ENCODE measurements around the gene ACTR5.

DNA sequence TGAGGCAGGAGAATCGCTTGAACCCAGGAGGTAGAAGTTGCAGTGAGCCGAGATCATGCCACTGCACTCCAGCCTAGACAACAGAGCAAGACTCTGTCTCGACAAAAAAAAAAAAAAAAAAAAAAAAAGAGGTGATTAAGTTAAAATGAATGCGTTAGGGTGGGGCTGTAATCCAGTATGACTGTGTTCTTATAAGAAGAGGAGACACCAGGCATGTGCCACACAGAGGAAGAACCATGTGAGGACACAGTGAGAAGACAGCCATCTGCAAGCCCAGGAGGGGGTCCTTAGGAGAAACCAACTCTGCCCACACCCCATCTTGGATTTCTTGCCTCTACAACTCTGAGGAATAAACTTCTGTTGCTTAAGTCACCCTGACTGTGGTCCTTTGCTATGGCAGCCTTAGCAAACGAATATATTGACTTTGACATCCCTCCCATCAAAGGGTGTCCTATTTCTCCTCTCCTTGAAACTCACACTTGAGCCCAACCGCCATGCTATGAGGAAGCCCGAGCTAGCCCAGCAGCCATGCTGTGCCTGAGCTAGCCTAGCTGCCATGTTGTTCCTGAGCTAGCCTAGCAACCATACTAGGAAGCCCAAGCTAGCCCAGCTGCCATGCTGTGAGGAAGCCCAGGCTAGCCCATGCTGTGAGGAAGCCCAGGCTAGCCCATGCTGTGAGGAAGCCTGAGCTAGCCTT, 41.4 kb downstream of the ACTR5 start:
- TF ChIP-seq, protein P1, sequence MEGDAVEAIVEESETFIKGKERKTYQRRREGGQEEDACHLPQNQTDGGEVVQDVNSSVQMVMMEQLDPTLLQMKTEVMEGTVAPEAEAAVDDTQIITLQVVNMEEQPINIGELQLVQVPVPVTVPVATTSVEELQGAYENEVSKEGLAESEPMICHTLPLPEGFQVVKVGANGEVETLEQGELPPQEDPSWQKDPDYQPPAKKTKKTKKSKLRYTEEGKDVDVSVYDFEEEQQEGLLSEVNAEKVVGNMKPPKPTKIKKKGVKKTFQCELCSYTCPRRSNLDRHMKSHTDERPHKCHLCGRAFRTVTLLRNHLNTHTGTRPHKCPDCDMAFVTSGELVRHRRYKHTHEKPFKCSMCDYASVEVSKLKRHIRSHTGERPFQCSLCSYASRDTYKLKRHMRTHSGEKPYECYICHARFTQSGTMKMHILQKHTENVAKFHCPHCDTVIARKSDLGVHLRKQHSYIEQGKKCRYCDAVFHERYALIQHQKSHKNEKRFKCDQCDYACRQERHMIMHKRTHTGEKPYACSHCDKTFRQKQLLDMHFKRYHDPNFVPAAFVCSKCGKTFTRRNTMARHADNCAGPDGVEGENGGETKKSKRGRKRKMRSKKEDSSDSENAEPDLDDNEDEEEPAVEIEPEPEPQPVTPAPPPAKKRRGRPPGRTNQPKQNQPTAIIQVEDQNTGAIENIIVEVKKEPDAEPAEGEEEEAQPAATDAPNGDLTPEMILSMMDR (IDR thresholded peaks at IDR 0.05; ENCODE audit: low read depth, low read length): no peak
- TF ChIP-seq, protein P2, sequence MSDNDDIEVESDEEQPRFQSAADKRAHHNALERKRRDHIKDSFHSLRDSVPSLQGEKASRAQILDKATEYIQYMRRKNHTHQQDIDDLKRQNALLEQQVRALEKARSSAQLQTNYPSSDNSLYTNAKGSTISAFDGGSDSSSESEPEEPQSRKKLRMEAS (IDR thresholded peaks at IDR 0.05; ENCODE audit: low read depth, low read length): no peak
- no peak for TF ChIP-seq POLR2A (IDR thresholded peaks at IDR 0.05; ENCODE audit: extremely low read depth, insufficient read length)

Data from NB4 (cell line).